ENCODE measurements around the gene LSG1. TPM values are rescaled to one million over a fixed set of nuclear protein-coding genes. Genes with fewer than 3 reads are reported as not detected.
"Not testable (repeated sequence)": the region's sequence is repeated elsewhere in the genome, so short reads cannot be mapped to it uniquely, and the experiment has no call there.

The LSG1 gene
- polyA plus RNA-seq, 1 donor from 2014 or later = 35.5 TPM

- H3K9me3 Mint-ChIP-seq = no peaks in the 10 kb centered on the region
- no peaks in the 10 kb centered on the region for H3K27me3 Mint-ChIP-seq
- H3K4me3 Mint-ChIP-seq = no peak overlapping the region
- no peak overlapping the region for H3K27ac Mint-ChIP-seq
- peaks cover 0 to 9% (median 8%) of the 10 kb centered on the region in 3 donors for H3K4me1 Mint-ChIP-seq
- H3K36me3 Mint-ChIP-seq = peaks cover 11% of the 10 kb centered on the region
Observed at GRCh38 chr3:194654443-194654842, 17.5 kb downstream of the LSG1 start.

DNA sequence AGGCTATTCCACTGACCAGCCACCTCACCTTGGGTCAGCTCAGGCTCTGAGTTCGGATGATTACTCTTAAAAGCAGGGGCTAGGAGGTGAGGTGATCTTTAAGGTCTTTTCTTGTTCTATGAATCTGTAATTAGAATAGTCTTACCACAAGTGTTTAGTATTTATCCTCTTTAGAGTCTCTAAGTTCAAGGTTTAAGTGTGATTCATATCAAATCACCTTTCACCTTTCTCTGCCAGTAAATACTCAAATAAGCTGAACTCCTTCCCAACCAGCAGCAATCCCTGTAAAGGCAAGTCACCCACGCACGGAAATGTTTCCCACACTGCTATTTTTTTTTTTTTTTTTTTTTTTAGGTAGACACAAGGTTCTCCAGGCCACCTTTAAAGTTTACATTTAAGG, 24.2 kb downstream of the LSG1 start:
- Mint-ChIP-seq H3K36me3 (peaks cover 1% of the 10 kb centered on the region), H3K27ac (no peak overlapping the region), H3K9me3 (no peaks in the 10 kb centered on the region), H3K27me3 (no peaks in the 10 kb centered on the region), H3K4me1 (peaks cover 3 to 8% (median 6%) of the 10 kb centered on the region in 3 donors), H3K4me3 (no peak overlapping the region)

DNA sequence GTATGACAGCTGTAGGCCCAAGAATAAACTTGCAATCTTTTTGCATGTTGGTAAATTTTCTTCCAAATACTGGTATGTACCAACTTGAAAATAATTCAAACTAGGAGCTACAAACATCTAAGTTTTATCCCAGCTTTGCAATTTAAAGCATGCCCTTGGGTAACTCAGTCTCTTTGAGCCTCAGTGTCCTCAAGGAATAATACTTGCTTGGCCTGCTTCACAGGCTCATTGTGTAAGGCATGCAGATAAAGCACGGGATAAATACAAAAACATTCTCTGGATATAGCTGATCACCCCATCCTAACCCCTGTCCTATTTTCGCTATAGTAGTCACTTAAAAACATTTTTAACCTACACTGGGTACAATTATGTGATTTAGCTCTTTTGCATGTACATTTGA, 29.2 kb downstream of the LSG1 start:
- Mint-ChIP-seq H3K27me3 (no peaks in the 10 kb centered on the region), H3K9me3 (no peaks in the 10 kb centered on the region), H3K27ac (no peak overlapping the region), H3K36me3 (peaks cover 6% of the 10 kb centered on the region), H3K4me1 (peaks cover 3 to 8% (median 6%) of the 10 kb centered on the region in 3 donors), H3K4me3 (no peak overlapping the region)

DNA sequence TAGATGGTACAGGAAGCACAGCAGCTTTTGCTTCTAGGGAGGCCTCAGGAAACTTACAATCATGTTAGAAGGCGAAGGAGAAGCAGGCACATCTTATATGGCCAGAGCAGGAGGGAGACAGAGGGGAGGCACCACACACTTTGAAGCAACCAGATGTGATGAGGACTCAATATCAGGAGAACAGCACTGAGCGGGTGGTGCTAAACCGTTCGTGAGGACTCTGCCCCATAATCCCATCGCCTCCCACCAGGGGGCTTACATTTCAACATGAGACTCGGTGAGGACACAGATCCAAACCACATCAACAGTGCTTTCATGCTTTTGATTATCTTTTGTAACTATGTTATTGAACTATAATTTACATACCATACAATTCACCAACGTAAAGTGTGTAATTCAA, 31.2 kb downstream of the LSG1 start:
- Mint-ChIP-seq H3K4me1 (peaks cover 5 to 7% (median 7%) of the 10 kb centered on the region in 3 donors), H3K27ac (no peak overlapping the region), H3K27me3 (no peaks in the 10 kb centered on the region), H3K9me3 (no peaks in the 10 kb centered on the region), H3K4me3 (no peak overlapping the region), H3K36me3 (peaks cover 6% of the 10 kb centered on the region)

- Mint-ChIP-seq H3K9me3 (no peaks in the 10 kb centered on the region), H3K27me3 (no peaks in the 10 kb centered on the region), H3K4me1 (peaks cover 5 to 6% (median 5%) of the 10 kb centered on the region in 3 donors), H3K27ac (no peak overlapping the region), H3K36me3 (peaks cover 6% of the 10 kb centered on the region), H3K4me3 (peak overlapping the region in 1 of 4 donors; percentile 31)
Observed at GRCh38 chr3:194638991-194639605, 32.9 kb downstream of the LSG1 start.

DNA sequence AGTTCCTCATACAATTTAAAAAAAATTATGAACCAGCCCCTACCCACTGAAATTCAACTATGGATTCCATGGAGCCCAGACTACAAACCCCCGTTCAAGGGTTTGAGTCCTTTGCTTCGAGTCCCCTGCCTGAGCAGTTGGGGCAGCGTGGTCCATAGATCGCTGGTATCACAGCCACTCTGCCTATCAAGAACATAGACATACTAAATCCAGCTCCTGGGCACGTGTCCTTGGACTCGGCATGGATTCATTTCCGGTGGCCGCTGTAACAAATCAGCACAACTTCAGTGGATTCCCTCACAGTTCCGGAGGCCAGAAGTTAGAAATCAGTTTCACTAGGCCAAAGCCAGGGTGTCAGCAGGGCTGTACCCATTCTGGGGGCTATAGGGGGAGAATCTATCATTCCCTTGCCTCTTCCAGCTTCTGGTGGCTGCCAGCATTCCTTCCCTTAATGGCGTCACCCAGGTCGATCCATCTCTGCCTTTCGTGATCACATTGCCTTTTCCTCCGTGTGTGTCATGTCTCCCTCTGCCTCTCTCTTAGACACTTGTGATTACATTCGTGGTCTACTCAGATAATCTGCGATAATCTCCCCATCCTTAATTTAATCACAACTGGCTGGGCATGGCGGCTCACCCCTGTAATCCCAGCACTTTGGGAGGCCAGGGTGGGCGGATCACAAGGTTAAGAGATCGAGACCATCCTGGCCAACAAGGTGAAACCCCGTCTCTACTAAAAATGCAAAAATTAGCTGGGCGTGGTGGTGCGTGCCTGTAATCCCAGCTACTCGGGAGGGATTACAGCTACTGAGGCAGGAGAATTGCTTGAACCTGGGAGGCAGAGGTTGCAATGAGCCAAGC, 34.2 kb downstream of the LSG1 start:
- Mint-ChIP-seq H3K27me3 (no peaks in the 10 kb centered on the region), H3K4me3 (peak overlapping the region in 1 of 4 donors; percentile 61), H3K27ac (no peak overlapping the region), H3K36me3 (peaks cover 6% of the 10 kb centered on the region), H3K4me1 (peaks cover 5 to 11% (median 8%) of the 10 kb centered on the region in 3 donors), H3K9me3 (no peaks in the 10 kb centered on the region)

DNA sequence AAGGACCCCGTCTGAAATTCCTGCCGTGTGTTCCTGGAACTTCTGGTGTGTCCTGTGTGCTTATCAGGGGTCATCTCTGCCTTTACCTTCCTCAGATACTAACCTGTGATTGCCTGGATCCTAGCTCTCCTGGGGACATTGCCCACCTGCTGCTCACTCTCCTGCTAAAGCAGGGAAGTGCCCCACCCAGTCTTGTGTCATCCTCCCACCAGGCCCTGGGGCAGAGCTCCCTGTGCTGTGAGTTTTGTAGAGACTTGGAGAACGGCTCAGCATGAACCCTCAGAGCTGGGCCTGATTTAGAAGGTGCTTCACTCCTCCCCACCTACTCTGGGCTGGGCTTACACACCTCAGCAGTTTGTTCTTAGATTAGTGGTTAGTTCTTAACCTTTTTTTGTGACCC, 34.9 kb downstream of the LSG1 start:
- Mint-ChIP-seq H3K4me3 (peak overlapping the region in 2 of 4 donors; percentile 61 to 63), H3K9me3 (no peaks in the 10 kb centered on the region), H3K27ac (no peak overlapping the region), H3K27me3 (no peaks in the 10 kb centered on the region), H3K4me1 (peaks cover 5 to 11% (median 8%) of the 10 kb centered on the region in 3 donors), H3K36me3 (peaks cover 6% of the 10 kb centered on the region)

- H3K36me3 Mint-ChIP-seq = no peaks in the 10 kb centered on the region
- H3K27ac Mint-ChIP-seq = peak within 1 kb of the TSS; percentile 50 to 83 (median 82)
- H3K9me3 Mint-ChIP-seq = no peaks in the 10 kb centered on the region
- no peaks in the 10 kb centered on the region for H3K27me3 Mint-ChIP-seq
- peak within 1 kb of the TSS; percentile 90 to 94 (median 92) for H3K4me3 Mint-ChIP-seq
- peaks cover 5 to 11% (median 7%) of the 10 kb centered on the region in 3 donors for H3K4me1 Mint-ChIP-seq
Observed at GRCh38 chr3:194633349-194634004, 38.5 kb downstream of the LSG1 start, which contains the start of gene TMEM44. TSS of gene TMEM44 (minus strand) at chr3:194633419. CDS start at chr3:194633215, 204 bp downstream.

DNA sequence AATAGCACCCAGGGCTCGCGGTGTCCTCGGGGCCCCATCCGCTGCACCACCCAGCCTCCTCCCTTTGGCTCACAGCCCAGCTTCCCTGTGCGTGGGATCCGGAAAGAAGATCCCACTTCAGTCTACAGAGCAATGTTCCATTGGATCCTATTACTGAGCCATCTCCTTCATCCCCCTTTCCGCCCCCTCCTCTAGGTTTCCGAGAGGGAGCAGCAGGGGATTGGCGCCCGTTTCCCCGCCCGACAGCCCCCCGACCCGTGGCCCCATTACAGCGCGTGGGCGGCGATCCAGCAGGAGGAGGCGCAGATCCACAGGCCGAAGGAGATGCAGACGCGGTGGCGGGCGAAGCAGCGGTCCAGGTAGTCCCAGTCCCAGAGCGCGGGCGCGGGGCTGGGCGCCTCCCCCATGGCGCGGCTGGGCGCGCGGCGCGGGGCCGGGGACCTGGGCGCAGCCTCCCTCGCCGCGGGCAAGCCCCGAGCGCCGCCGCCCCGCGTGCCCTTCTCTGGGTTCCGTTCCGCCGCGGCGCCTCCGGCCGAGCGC, 39.1 kb downstream of the LSG1 start:
- H3K36me3 Mint-ChIP-seq = no peaks in the 10 kb centered on the region
- peak overlapping the region in 2 of 3 donors; percentile 50 for H3K27ac Mint-ChIP-seq
- peaks cover 5 to 11% (median 7%) of the 10 kb centered on the region in 3 donors for H3K4me1 Mint-ChIP-seq
- peak overlapping the region; percentile 83 to 90 (median 90) for H3K4me3 Mint-ChIP-seq
- H3K27me3 Mint-ChIP-seq = no peaks in the 10 kb centered on the region
- no peaks in the 10 kb centered on the region for H3K9me3 Mint-ChIP-seq

DNA sequence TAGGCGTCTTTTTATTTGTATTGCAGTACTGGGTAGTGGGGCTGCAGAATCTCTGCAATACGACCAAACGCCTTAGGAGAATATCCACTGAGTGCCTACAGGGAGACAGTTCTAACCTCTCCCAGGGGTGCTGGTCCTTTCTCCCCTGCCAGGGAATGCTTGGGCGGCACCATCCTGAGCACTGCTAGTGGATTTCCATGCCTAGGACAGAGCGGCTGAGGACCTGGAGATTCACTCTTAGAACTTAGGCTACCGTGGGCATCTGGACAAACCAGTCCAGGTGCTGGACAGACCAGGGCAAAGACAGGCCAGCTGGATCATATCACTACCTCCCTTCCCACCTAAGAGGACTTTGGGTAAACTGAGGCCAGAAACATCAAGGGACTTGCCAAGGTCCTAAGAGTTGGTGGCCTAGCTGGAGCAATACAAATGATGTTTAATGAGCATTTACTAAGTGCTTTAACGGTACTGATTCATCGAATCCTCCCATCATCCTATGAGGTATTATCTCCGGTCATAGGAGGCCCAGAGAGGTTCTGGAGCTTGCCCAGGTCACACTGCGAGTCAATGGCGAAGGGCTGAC, 39.7 kb downstream of the LSG1 start:
- peaks cover 5 to 11% (median 7%) of the 10 kb centered on the region in 3 donors for H3K4me1 Mint-ChIP-seq
- peak overlapping the region; percentile 83 to 90 (median 90) for H3K4me3 Mint-ChIP-seq
- H3K9me3 Mint-ChIP-seq = no peaks in the 10 kb centered on the region
- H3K27ac Mint-ChIP-seq = peak overlapping the region in 2 of 3 donors; percentile 50 to 53
- H3K27me3 Mint-ChIP-seq = no peaks in the 10 kb centered on the region
- no peaks in the 10 kb centered on the region for H3K36me3 Mint-ChIP-seq

DNA sequence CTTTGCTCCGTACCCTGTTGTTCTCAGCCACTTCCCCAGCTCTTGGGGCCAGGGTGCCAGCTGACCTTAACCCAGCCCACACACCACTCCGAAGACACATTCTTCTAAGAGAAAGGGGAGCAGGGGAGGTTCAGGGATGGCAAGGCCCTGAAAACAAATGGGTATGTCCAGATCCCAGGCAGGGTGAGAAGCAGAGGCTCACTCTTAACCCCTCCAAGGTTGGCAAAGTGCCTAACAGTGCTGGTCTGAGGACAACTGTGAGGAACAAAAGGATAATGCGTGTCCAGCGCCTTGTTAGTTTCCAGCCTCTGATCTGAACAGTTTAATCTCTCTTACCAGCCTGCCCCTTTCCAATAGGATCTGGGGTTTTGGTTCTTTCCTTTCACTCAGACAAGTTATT, 40.3 kb downstream of the LSG1 start:
- Mint-ChIP-seq H3K27me3 (no peaks in the 10 kb centered on the region), H3K27ac (peak overlapping the region in 1 of 3 donors; percentile 53), H3K9me3 (no peaks in the 10 kb centered on the region), H3K4me3 (peak overlapping the region in 3 of 4 donors; percentile 21 to 90 (median 83)), H3K36me3 (no peaks in the 10 kb centered on the region), H3K4me1 (peaks cover 5 to 6% (median 6%) of the 10 kb centered on the region in 3 donors)

GRCh38 chr3:194630681-194631080, 41.3 kb downstream of the LSG1 start:
- H3K4me3 Mint-ChIP-seq, H3K36me3 Mint-ChIP-seq, H3K27me3 Mint-ChIP-seq, H3K9me3 Mint-ChIP-seq, H3K4me1 Mint-ChIP-seq: not testable (repeated sequence)
- peak overlapping the region in 1 of 3 donors; percentile 23 for H3K27ac Mint-ChIP-seq

DNA sequence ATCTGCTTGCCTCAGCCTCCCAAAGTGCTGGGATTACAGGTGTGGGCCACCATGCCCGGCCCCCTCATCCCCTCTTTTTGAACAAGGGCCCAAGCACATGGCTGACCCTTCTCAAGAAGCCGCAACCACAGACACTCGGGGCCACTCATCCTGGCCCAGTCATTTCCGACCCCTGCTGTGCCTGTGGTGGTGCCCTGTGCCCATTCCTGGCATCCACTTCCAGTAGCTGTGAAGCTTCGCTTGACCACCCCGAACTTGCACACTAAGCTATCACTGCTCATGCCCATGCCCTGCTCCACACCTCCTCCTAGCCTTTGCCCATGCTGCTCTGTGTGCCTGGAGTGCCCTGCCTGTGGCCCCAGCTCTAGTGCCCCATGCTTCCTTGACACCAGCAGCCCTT, 47.0 kb downstream of the LSG1 start:
- no peaks in the 10 kb centered on the region for H3K27me3 Mint-ChIP-seq
- no peak overlapping the region for H3K4me3 Mint-ChIP-seq
- no peak overlapping the region for H3K27ac Mint-ChIP-seq
- no peaks in the 10 kb centered on the region for H3K36me3 Mint-ChIP-seq
- no peaks in the 10 kb centered on the region for H3K4me1 Mint-ChIP-seq
- H3K9me3 Mint-ChIP-seq = no peaks in the 10 kb centered on the region

DNA sequence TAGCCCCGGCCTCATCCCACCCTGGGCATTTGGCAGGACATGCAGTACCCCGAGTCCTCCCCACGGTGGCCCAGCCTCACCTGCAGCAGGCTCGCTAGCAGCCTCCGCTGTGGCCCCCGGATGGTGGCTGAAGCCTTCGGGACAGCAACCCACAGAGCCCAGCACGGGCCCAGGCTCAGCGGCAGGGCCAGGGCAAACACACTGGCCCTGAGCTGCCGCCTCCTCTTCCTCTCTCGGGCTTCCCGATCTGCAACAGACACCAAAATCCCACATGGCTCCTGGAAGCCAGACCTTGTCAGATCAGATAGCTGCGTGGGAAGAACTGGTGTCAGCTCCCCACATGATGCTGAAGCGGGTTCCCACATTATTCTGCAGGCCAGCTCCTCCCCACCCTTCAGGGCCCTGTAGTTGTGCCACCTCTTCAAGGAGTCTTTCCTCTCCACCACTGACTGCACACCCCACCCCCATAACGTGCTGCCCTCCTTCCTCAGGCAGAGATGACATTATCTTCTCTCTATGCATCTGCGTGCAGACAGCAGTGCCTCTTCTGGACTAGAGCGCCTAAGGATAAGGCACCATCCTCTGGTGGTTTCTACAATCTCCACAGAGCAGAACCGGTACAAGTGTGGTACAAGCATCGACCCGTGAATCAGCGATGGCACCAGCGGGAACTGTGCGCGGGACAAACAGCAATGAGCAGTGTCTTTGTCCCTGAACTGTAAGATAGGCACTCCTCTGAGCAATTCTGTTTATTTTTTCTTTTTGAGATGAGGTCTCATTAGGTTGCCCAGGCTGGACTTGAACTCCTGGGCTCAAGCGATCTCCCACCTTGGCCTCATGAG, 48.3 kb downstream of the LSG1 start:
- H3K9me3 Mint-ChIP-seq = no peaks in the 10 kb centered on the region
- no peaks in the 10 kb centered on the region for H3K36me3 Mint-ChIP-seq
- H3K27me3 Mint-ChIP-seq = no peaks in the 10 kb centered on the region
- H3K4me1 Mint-ChIP-seq = no peaks in the 10 kb centered on the region
- H3K4me3 Mint-ChIP-seq = no peak overlapping the region
- H3K27ac Mint-ChIP-seq = no peak overlapping the region
